SK-N-SH (cell line): ENCODE results near the gene CAPN5. TPM values are rescaled to one million over a fixed set of nuclear protein-coding genes. Genes with fewer than 3 reads are reported as not detected.

Experiments
- CTCF ChIA-PET: fragments of 300-600, 350-600 bp; formaldehyde crosslinking; extraction: SDS; loops from one replicate; lab custom pipeline; 2021; lab: Yijun Ruan, JAX
- POLR2A ChIA-PET: fragments of 350-600 bp; sonication (Branson Sonifier 250); formaldehyde crosslinking; extraction: SDS; loops from one replicate; lab custom pipeline; 2020; ENCODE audit warnings: antibody characterized with exemption, inconsistent platforms; lab: Yijun Ruan, JAX
- DNase-seq: peaks from one replicate; pipeline ENCODE4 v3.0.0; 2012
- H2AFZ ChIP-seq: fragments of 200-600 bp; sonication (generic); 2 replicates; pipeline ENCODE4 v1.8.1; 2016; ENCODE audit warnings: antibody characterized with exemption, mild to moderate bottlenecking, low read depth
- H3F3A ChIP-seq: fragments of 200-600 bp; sonication (generic); replicated peaks from 2 replicates; pipeline ENCODE3; 2016; ENCODE audit warnings: antibody characterized with exemption, mild to moderate bottlenecking; ENCODE audit not compliant: insufficient read depth
- H3K27ac ChIP-seq, 2 experiments: fragments of 200-500 bp in 1 of 2; fragments of 200-600 bp in 1 of 2; sonication (Bioruptor generic) in 1 of 2; sonication (generic), shearing (Covaris generic) in 1 of 2; 2 replicates each; pipeline versions ENCODE4 v1.5.1 to v1.6.1; 2014 to 2016; ENCODE audit warnings: low read depth in 2 of 2, inconsistent platforms in 1 of 2, low read length in 1 of 2, mild to moderate bottlenecking in 1 of 2, mixed read lengths in 1 of 2
- H3K27me3 ChIP-seq: fragments of 200-600 bp; sonication (generic), shearing (Covaris generic); 2 replicates; pipeline ENCODE4 v1.6.1; 2016; ENCODE audit warnings: mixed run types; ENCODE audit not compliant: insufficient read depth
- H3K36me3 ChIP-seq, 2 experiments: fragments of 200-500 bp in 1 of 2; fragments of 200-600 bp in 1 of 2; sonication (Bioruptor generic) in 1 of 2; sonication (generic) in 1 of 2; replicated peaks in 1 of 2; 2 replicates each; pipeline versions ENCODE3 to v1.5.1; 2014 to 2016; ENCODE audit warnings: low read length in 1 of 2, mild to moderate bottlenecking in 1 of 2; ENCODE audit not compliant: insufficient read depth in 2 of 2, control insufficient read depth in 1 of 2
- H3K4me1 ChIP-seq, 2 experiments: fragments of 200-500 bp in 1 of 2; fragments of 200-600 bp in 1 of 2; sonication (Bioruptor generic) in 1 of 2; sonication (generic), shearing (Covaris generic) in 1 of 2; 2 replicates each; pipeline versions ENCODE4 v1.5.1 to v1.6.1; 2014 to 2016; ENCODE audit warnings: low read depth in 1 of 2, low read length in 1 of 2, mixed run types in 1 of 2; ENCODE audit not compliant: insufficient read depth in 2 of 2, control insufficient read depth in 1 of 2
- H3K4me2 ChIP-seq: fragments of 200-600 bp; sonication (generic), shearing (Covaris generic); 2 replicates; pipeline ENCODE4 v1.6.1; 2017; ENCODE audit warnings: mixed run types
- H3K4me3 ChIP-seq, 2 experiments: fragments of 200-500 bp in 1 of 2; fragments of 200-600 bp in 1 of 2; sonication (Bioruptor generic) in 1 of 2; sonication (generic), shearing (Covaris generic) in 1 of 2; 2 replicates each; pipeline versions ENCODE4 v1.5.1 to v1.8.1; 2014 to 2016; ENCODE audit warnings: low read depth in 2 of 2, inconsistent platforms in 1 of 2, low read length in 1 of 2, mild to moderate bottlenecking in 1 of 2, mixed read lengths in 1 of 2, moderate library complexity in 1 of 2
- H3K79me2 ChIP-seq: fragments of 200-600 bp; sonication (generic); 2 replicates; pipeline ENCODE4 v1.8.1; 2017; ENCODE audit warnings: mild to moderate bottlenecking; ENCODE audit not compliant: insufficient read depth
- H3K9ac ChIP-seq: fragments of 200-600 bp; sonication (generic); 2 replicates; pipeline ENCODE4 v1.6.1; 2017; ENCODE audit warnings: mixed run types
- H3K9me2 ChIP-seq: fragments of 200-600 bp; sonication (generic); 2 replicates; pipeline ENCODE4 v1.6.1; 2017; ENCODE audit warnings: mixed run types
- H3K9me3 ChIP-seq: fragments of 200-600 bp; sonication (generic); 2 replicates; pipeline ENCODE4 v1.6.1; 2017; ENCODE audit warnings: mixed run types, mild to moderate bottlenecking, moderate library complexity
- H4K20me1 ChIP-seq: fragments of 200-600 bp; sonication (generic); 2 replicates; pipeline ENCODE4 v1.6.1; 2017; ENCODE audit warnings: mild to moderate bottlenecking, mixed run types; ENCODE audit not compliant: insufficient read depth
- CHD2 ChIP-seq: fragments of 150-350 bp; IDR thresholded peaks from 2 replicates; pipeline ENCODE4 v1.6.1; 2018; ENCODE audit warnings: low read length; ENCODE audit not compliant: partially characterized antibody
- EP300 ChIP-seq, 2 experiments: IDR thresholded peaks; 2 replicates each; pipeline versions ENCODE4 v1.4.0 to v1.6.1; 2012; ENCODE audit warnings: borderline replicate concordance in 1 of 2, low read depth in 1 of 2, low read length in 1 of 2
- FOSL2 ChIP-seq: IDR thresholded peaks from 2 replicates; pipeline ENCODE4 v1.4.0; 2012; ENCODE audit warnings: low read depth, mild to moderate bottlenecking, moderate library complexity, borderline replicate concordance
- GABPA ChIP-seq: IDR thresholded peaks from 2 replicates; pipeline ENCODE4 v1.4.0; 2012; ENCODE audit warnings: low read depth, mild to moderate bottlenecking
- NFIC ChIP-seq: IDR thresholded peaks from 2 replicates; pipeline ENCODE4 v1.4.0; 2012; ENCODE audit warnings: borderline replicate concordance
- PBX3 ChIP-seq: IDR thresholded peaks from 2 replicates; pipeline ENCODE4; 2012
- RAD21 ChIP-seq: IDR thresholded peaks from 2 replicates; pipeline ENCODE4 v1.6.1; 2012; ENCODE audit warnings: mild to moderate bottlenecking, low read length
- RFX5 ChIP-seq: IDR thresholded peaks from 2 replicates; pipeline ENCODE4 v1.6.1; 2012; ENCODE audit warnings: mild to moderate bottlenecking, improper control_type of control experiment, low read length
- WGBS: methylation state at CpG from one replicate; pipeline ENCODE4 v1.1.6; 2017; ENCODE audit warnings: low lambda C conversion rate; 5-methylcytosine and 5-hydroxymethylcytosine counted together
- polyA plus RNA-seq, 3 experiments: library from polyadenylated mRNA; depleted of rRNA; stranded (reverse); fragments of >200 nt; gene quantifications; 2 replicates each; pipeline ENCODE4 v1.2.3, GENCODE V29; 2012
- TF ChIP-seq, protein P1 (sequence below): IDR thresholded peaks from 2 replicates; pipeline ENCODE4 v1.4.0; 2012; ENCODE audit warnings: low read depth, borderline replicate concordance
- TF ChIP-seq, protein P2 (sequence below): IDR thresholded peaks from 2 replicates; pipeline ENCODE4 v1.4.0; 2012; ENCODE audit warnings: low read depth, borderline replicate concordance

Gene CAPN5
- polyA plus RNA-seq, 1 of the 3 experiments (the other 2 are of a cell fraction) = 33.1 TPM

DNA sequence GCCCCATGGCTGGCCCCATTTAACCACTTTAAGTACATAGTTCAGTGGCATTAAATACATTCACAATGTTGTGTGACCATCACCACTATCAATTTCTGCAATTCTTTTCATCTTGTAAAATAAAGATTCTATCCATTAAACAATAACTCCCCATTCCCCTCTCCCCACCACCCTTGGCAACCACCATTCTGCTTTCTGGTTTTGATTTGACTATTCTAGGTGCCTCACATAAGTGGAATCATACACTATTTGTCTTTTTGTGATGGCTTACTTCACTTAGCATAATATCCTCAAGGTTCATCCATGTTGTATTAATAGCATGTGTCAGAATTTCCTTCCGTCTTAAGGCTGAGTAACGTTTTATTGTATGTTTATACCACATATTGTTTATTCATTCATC is 68.3 kb downstream of the CAPN5 start:
- H3K27ac ChIP-seq = no peak overlapping the region
- no peaks in the 10 kb centered on the region for H3K27me3 ChIP-seq
- no peaks in the 10 kb centered on the region for H3K9me2 ChIP-seq
- CTCF ChIA-PET = interaction anchor here (2.4 kb wide), 1 partner anchor 8 kb away, joined by 12 read pairs; no protein-coding TSS in a partner anchor
- no peaks in the 10 kb centered on the region for H3K36me3 ChIP-seq
- no peaks in the 10 kb centered on the region for H4K20me1 ChIP-seq
- TF ChIP-seq PBX3 (no peak), NFIC (no peak), CHD2 (no peak)
- TF ChIP-seq, all 33 proteins: peak for 0
- Histone ChIP-seq H3K79me2 (no peaks in the 10 kb centered on the region), H3K9ac (no peak overlapping the region), H3K4me3 (no peak overlapping the region), H3K9me3 (no peaks in the 10 kb centered on the region), H3K4me2 (no peak overlapping the region), H3F3A (no peaks in the 10 kb centered on the region), H3K4me1 (peaks cover 0 to 27% of the 10 kb centered on the region in 2 experiments; a peak in 2 of 4 replicates), H2AFZ (no peak overlapping the region)
- WGBS = 10% methylated on average over 2 of the region's 2 CpGs
- POLR2A ChIA-PET = no interaction called here
- no peak for DNase-seq

- no peak for DNase-seq
- Histone ChIP-seq H2AFZ (no peak overlapping the region), H3K4me1 (peaks cover 0 to 27% of the 10 kb centered on the region in 2 experiments; a peak in 2 of 4 replicates), H3K79me2 (no peaks in the 10 kb centered on the region), H3K9me2 (no peaks in the 10 kb centered on the region), H3F3A (no peaks in the 10 kb centered on the region), H3K27ac (no peak overlapping the region), H3K36me3 (no peaks in the 10 kb centered on the region), H3K4me2 (no peak overlapping the region), H3K9ac (no peak overlapping the region), H4K20me1 (no peaks in the 10 kb centered on the region), H3K27me3 (no peaks in the 10 kb centered on the region), H3K4me3 (no peak overlapping the region), H3K9me3 (no peaks in the 10 kb centered on the region)
- ChIA-PET CTCF (interaction anchor here (1.4 to 2.4 kb wide), 2 partner anchors 9 to 22 kb away, joined by 3 to 12 read pairs; no protein-coding TSS in a partner anchor), POLR2A (no interaction called here)
- no peak for TF ChIP-seq EP300 (IDR thresholded peaks at IDR 0.05; ENCODE audit: borderline replicate concordance in 1 of 2, low read depth in 1 of 2, low read length in 1 of 2)
- no peak for TF ChIP-seq RFX5
- peak; percentile 54; the same call in 1 of the 2 replicates for TF ChIP-seq FOSL2
- no peak for TF ChIP-seq GABPA
- TF ChIP-seq CHD2 = no peak
- TF ChIP-seq RAD21 = no peak
- 44% methylated on average over 8 of the region's 8 CpGs for WGBS
These were observed 69.3 kb downstream of the CAPN5 start for GRCh38 chr11:77136074-77136473.

DNA sequence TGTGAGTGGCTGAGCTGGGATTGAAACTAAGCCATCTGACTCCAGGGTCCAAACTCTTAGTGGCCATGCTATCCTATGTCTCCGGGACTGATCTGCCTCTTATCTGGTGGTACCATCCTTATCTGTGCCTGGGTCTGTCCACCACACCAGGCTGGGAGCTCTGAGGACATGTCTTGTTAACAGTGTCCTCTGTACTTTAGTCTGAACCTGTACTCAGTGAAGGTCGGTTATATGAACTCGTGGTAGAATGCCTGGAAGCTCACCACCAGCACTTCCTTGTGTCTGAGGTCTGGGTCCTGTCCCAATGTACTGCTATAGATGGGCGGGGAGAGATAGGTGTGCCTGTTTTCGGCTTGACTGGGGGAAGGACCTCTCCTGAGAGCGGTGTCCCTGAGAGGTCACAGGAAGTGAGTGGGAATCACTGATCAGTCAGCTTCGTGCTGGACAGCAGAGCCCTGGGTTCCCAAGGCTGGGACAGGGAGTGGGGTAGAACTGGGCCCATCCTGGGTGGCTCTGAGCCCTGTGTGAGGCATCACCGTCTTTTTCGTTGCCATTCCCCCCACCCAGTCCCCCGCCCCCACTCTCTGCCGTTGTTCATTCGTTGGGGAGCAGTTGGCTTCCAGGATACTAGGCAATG is 70.1 kb downstream of the CAPN5 start:
- no peak overlapping the region for H3K4me2 ChIP-seq
- H2AFZ ChIP-seq = no peak overlapping the region
- H3K27me3 ChIP-seq = no peaks in the 10 kb centered on the region
- no peak for DNase-seq
- H3K9me3 ChIP-seq = no peaks in the 10 kb centered on the region
- H4K20me1 ChIP-seq = no peaks in the 10 kb centered on the region
- H3K4me3 ChIP-seq = no peak overlapping the region
- no peak overlapping the region for H3K9ac ChIP-seq
- POLR2A ChIA-PET = no interaction called here
- no peaks in the 10 kb centered on the region for H3F3A ChIP-seq
- H3K36me3 ChIP-seq = no peaks in the 10 kb centered on the region
- no peak overlapping the region for H3K27ac ChIP-seq
- no peaks in the 10 kb centered on the region for H3K79me2 ChIP-seq
- peaks cover 0 to 20% of the 10 kb centered on the region in 2 experiments; a peak in 1 of 4 replicates for H3K4me1 ChIP-seq
- H3K9me2 ChIP-seq = no peaks in the 10 kb centered on the region
- TF ChIP-seq FOSL2 (no peak), NFIC (no peak)
- TF ChIP-seq, protein P1, sequence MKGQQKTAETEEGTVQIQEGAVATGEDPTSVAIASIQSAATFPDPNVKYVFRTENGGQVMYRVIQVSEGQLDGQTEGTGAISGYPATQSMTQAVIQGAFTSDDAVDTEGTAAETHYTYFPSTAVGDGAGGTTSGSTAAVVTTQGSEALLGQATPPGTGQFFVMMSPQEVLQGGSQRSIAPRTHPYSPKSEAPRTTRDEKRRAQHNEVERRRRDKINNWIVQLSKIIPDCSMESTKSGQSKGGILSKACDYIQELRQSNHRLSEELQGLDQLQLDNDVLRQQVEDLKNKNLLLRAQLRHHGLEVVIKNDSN = no peak
- TF ChIP-seq, protein P2, sequence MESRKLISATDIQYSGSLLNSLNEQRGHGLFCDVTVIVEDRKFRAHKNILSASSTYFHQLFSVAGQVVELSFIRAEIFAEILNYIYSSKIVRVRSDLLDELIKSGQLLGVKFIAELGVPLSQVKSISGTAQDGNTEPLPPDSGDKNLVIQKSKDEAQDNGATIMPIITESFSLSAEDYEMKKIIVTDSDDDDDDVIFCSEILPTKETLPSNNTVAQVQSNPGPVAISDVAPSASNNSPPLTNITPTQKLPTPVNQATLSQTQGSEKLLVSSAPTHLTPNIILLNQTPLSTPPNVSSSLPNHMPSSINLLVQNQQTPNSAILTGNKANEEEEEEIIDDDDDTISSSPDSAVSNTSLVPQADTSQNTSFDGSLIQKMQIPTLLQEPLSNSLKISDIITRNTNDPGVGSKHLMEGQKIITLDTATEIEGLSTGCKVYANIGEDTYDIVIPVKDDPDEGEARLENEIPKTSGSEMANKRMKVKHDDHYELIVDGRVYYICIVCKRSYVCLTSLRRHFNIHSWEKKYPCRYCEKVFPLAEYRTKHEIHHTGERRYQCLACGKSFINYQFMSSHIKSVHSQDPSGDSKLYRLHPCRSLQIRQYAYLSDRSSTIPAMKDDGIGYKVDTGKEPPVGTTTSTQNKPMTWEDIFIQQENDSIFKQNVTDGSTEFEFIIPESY = no peak
- WGBS = 65% methylated on average over 12 of the region's 12 CpGs
- CTCF ChIA-PET = interaction anchor here (1.4 to 2.4 kb wide), 2 partner anchors 10 to 23 kb away, joined by 3 to 12 read pairs; no protein-coding TSS in a partner anchor
